ENCODE results near the gene RAB3C.

DNA sequence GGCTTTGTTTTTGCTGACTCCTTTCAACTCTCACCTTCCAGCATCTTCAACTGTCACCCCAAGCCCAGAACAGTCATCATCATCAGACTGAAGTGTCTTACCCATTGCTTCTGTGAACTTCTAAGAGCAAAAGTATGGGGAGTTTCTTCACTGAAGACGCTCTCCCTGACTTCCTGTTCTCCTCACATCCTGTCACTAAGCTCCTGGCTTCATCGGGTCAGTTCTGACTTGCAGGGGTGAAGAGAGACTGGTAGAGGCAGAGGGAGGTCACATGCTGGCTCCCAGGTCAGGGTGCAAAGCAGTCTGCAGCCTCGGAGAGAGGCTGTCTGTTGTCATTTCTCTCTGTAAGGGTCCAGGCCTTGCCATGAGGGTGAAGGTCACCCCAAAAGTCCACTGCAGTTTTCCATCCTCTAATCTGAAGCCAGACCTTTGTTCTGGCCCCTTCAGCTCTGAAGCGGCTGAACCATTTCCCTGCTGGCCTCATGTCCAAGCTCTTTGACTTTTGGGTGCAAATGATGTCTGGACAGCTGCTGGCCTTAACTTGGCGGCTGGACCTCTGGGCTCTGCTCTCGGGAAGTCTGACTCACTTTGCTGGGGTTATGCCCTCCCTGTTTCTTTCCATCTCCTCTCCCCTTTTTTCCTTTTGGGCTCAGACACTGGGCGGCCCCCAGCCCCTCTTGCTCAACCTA, 305.0 kb downstream of the RAB3C start:
- TF ChIP-seq, protein P1, sequence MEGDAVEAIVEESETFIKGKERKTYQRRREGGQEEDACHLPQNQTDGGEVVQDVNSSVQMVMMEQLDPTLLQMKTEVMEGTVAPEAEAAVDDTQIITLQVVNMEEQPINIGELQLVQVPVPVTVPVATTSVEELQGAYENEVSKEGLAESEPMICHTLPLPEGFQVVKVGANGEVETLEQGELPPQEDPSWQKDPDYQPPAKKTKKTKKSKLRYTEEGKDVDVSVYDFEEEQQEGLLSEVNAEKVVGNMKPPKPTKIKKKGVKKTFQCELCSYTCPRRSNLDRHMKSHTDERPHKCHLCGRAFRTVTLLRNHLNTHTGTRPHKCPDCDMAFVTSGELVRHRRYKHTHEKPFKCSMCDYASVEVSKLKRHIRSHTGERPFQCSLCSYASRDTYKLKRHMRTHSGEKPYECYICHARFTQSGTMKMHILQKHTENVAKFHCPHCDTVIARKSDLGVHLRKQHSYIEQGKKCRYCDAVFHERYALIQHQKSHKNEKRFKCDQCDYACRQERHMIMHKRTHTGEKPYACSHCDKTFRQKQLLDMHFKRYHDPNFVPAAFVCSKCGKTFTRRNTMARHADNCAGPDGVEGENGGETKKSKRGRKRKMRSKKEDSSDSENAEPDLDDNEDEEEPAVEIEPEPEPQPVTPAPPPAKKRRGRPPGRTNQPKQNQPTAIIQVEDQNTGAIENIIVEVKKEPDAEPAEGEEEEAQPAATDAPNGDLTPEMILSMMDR (IDR thresholded peaks at IDR 0.05), result no peak
- no peak for TF ChIP-seq POLR2AphosphoS5 (IDR thresholded peaks at IDR 0.05; ENCODE audit: low read depth, low read length)
- no peak for TF ChIP-seq SIN3A (IDR thresholded peaks at IDR 0.05; ENCODE audit: borderline replicate concordance, insufficient read depth, low read depth, low read length)
- TF ChIP-seq, protein P2, sequence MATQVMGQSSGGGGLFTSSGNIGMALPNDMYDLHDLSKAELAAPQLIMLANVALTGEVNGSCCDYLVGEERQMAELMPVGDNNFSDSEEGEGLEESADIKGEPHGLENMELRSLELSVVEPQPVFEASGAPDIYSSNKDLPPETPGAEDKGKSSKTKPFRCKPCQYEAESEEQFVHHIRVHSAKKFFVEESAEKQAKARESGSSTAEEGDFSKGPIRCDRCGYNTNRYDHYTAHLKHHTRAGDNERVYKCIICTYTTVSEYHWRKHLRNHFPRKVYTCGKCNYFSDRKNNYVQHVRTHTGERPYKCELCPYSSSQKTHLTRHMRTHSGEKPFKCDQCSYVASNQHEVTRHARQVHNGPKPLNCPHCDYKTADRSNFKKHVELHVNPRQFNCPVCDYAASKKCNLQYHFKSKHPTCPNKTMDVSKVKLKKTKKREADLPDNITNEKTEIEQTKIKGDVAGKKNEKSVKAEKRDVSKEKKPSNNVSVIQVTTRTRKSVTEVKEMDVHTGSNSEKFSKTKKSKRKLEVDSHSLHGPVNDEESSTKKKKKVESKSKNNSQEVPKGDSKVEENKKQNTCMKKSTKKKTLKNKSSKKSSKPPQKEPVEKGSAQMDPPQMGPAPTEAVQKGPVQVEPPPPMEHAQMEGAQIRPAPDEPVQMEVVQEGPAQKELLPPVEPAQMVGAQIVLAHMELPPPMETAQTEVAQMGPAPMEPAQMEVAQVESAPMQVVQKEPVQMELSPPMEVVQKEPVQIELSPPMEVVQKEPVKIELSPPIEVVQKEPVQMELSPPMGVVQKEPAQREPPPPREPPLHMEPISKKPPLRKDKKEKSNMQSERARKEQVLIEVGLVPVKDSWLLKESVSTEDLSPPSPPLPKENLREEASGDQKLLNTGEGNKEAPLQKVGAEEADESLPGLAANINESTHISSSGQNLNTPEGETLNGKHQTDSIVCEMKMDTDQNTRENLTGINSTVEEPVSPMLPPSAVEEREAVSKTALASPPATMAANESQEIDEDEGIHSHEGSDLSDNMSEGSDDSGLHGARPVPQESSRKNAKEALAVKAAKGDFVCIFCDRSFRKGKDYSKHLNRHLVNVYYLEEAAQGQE (IDR thresholded peaks at IDR 0.05; ENCODE audit: insufficient read depth in 1 of 2, low read depth in 2 of 2, low read length in 1 of 2), result no peak
- no peak for TF ChIP-seq TCF7L2 (IDR thresholded peaks at IDR 0.05; ENCODE audit: low read depth, low read length)

Measured in Panc1 (cell line).